HFFc6 (cell line): ENCODE measurements around the gene C5. TPM values are rescaled to one million over a fixed set of nuclear protein-coding genes. Genes with fewer than 3 reads are reported as not detected.

ENCODE experiments used
- DNase-seq: peaks from one replicate; pipeline ENCODE4 v3.0.0-alpha.2; 2018
- H3K27ac Mint-ChIP-seq: 2 replicates; pipeline ENCODE4 v1.8.0; 2020; ENCODE audit warnings: mild to moderate bottlenecking, mixed read lengths
- H3K27me3 Mint-ChIP-seq: 2 replicates; pipeline ENCODE4 v1.8.0; 2021; ENCODE audit warnings: mild to moderate bottlenecking, moderate library complexity, mixed read lengths; ENCODE audit not compliant: insufficient read depth
- H3K36me3 Mint-ChIP-seq: 2 replicates; pipeline ENCODE4 v1.8.0; 2021; ENCODE audit warnings: low read depth, mixed read lengths
- H3K4me1 Mint-ChIP-seq: 2 replicates; pipeline ENCODE4 v1.8.0; 2020; ENCODE audit warnings: low read depth, mixed read lengths
- H3K4me3 Mint-ChIP-seq: 2 replicates; pipeline ENCODE4 v1.8.0; 2020; ENCODE audit warnings: mild to moderate bottlenecking, moderate library complexity, mixed read lengths
- H3K9me3 Mint-ChIP-seq: 2 replicates; pipeline ENCODE4 v1.8.0; 2020; ENCODE audit warnings: mild to moderate bottlenecking, mixed read lengths
- CTCF ChIP-seq: fragments of 200-600 bp; sonication (generic); IDR thresholded peaks from 2 replicates; pipeline ENCODE4 v1.5.0; 2021; ENCODE audit warnings: antibody characterized with exemption, mild to moderate bottlenecking
- total RNA-seq, 6 experiments: library from RNA; stranded (reverse); fragmentation: NEBNext Ultra II Directional; extraction: Animal tissue kit (Norgen Biotek cat#: 25700); gene quantifications; 2 replicates in 1 of 6; 3 replicates in 5 of 6; pipeline ENCODE4 v1.2.3, GENCODE V29; 2021

C5 gene
- total RNA-seq, 6 experiments from 2014 or later: 1.5 to 2.3 (median 2.1) TPM

DNA sequence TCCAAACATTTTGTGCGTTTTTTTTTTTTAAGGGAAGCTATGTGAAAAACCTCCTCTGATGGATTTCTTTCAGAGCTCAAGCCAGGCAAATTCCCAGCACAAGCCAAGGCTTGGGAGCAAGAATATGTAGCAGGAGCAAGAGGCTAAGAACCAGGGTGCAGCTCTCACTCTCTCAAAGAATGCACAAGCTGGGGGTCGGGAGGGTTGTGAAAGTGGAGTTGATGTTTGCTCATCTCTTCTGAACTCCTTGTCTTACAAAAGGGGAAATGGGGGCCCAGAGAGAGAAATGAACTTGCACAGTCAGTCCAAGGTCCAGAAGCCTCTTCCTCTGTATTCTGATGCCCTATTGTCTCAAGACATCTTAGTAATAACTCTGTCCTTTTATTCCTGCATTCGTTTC is 115.8 kb downstream of the C5 start:
- no peak overlapping the region for H3K27ac Mint-ChIP-seq
- no peak for TF ChIP-seq CTCF
- no peaks in the 10 kb centered on the region for H3K36me3 Mint-ChIP-seq

GRCh38 chr9:120933310-120934055 is 116.6 kb downstream of the C5 start:
- TF ChIP-seq CTCF: no peak
- H3K4me3 Mint-ChIP-seq: no peak overlapping the region
- H3K36me3 Mint-ChIP-seq: no peaks in the 10 kb centered on the region
- H3K9me3 Mint-ChIP-seq: no peaks in the 10 kb centered on the region
- H3K4me1 Mint-ChIP-seq: peaks cover 59% of the 10 kb centered on the region
- H3K27ac Mint-ChIP-seq: no peak overlapping the region
- DNase-seq: no peak
- no peaks in the 10 kb centered on the region for H3K27me3 Mint-ChIP-seq

More for the DNA sequence above, 115.8 kb downstream of the C5 start:
- H3K4me1 Mint-ChIP-seq: peaks cover 60% of the 10 kb centered on the region
- H3K27me3 Mint-ChIP-seq: no peaks in the 10 kb centered on the region
- H3K9me3 Mint-ChIP-seq: no peaks in the 10 kb centered on the region
- H3K4me3 Mint-ChIP-seq: no peak overlapping the region
- DNase-seq: no peak

GRCh38 chr9:120932086-120932823 is 117.8 kb downstream of the C5 start:
- Mint-ChIP-seq H3K4me3 (peak overlapping the region; percentile 72; the same call in 1 of the 2 replicates), H3K9me3 (no peaks in the 10 kb centered on the region), H3K27me3 (no peaks in the 10 kb centered on the region; the same call in 1 of the 2 replicates), H3K4me1 (peaks cover 56% of the 10 kb centered on the region), H3K36me3 (no peaks in the 10 kb centered on the region), H3K27ac (peak overlapping the region; percentile 94)
- no peak for TF ChIP-seq CTCF
- DNase-seq: no peak

GRCh38 chr9:120931231-120932085 is 118.6 kb downstream of the C5 start:
- no peaks in the 10 kb centered on the region; the same call in 1 of the 2 replicates for H3K27me3 Mint-ChIP-seq
- H3K27ac Mint-ChIP-seq: peak overlapping the region; percentile 94
- no peaks in the 10 kb centered on the region for H3K9me3 Mint-ChIP-seq
- H3K4me1 Mint-ChIP-seq: peaks cover 54% of the 10 kb centered on the region
- no peak for TF ChIP-seq CTCF
- no peaks in the 10 kb centered on the region for H3K36me3 Mint-ChIP-seq
- peak overlapping the region; percentile 72 for H3K4me3 Mint-ChIP-seq
- DNase-seq: peak; percentile 32

- no peak for TF ChIP-seq CTCF
These were observed 120.8 kb downstream of the C5 start for GRCh38 chr9:120929229-120929791.

More at GRCh38 chr9:120929229-120929791, 120.8 kb downstream of the C5 start:
- Mint-ChIP-seq H3K36me3 (no peaks in the 10 kb centered on the region), H3K27ac (0 out of 2 replicates have a peak overlapping the region, but pooled peaks have one; percentile 38), H3K4me1 (peaks cover 57% of the 10 kb centered on the region), H3K27me3 (no peaks in the 10 kb centered on the region; the same call in 1 of the 2 replicates), H3K9me3 (no peaks in the 10 kb centered on the region), H3K4me3 (peak overlapping the region; percentile 70)
- DNase-seq: no peak
